CD4-positive, alpha-beta T cell (primary cell): Measurements from ENCODE around the gene UBAC2. TPM values are rescaled to one million over a fixed set of nuclear protein-coding genes. Genes with fewer than 3 reads are reported as not detected.
A peak's percentile ranks its signal among the peaks of the same experiment; 100 is the strongest.

Source experiments
- ATAC-seq: fragments of 200-7000 bp; cut with Tn5 transposase; one replicate; pipeline ENCODE4 v1.10.0; 2022; ENCODE audit warnings: mild to moderate bottlenecking; ENCODE audit not compliant: poor library complexity
- CTCF ChIA-PET: fragments of 350-600 bp; sonication (Branson Sonifier 250); formaldehyde crosslinking; loops from one replicate; lab custom pipeline; 2021; ENCODE audit warnings: antibody characterized with exemption, inconsistent platforms; lab: Charles Lee
- POLR2A ChIA-PET: fragments of 350-600 bp; sonication (Branson Sonifier 250); formaldehyde crosslinking; loops from one replicate; lab custom pipeline; 2021; ENCODE audit warnings: antibody characterized with exemption, inconsistent platforms; lab: Charles Lee
- DNase-seq, 14 experiments: peaks; one replicate each; pipeline ENCODE4 v3.0.0-alpha.2; 2013 to 2020; ENCODE audit warnings: mixed read lengths in 2 of 14
- H3K27ac ChIP-seq, 2 donors: one replicate each; pipeline versions ENCODE4 v1.5.1 to v1.7.0; 2013; ENCODE audit warnings: low read length in 2 of 2, low read depth in 1 of 2, mild to moderate bottlenecking in 1 of 2
- H3K27me3 ChIP-seq, 2 experiments: 1 replicate in 1 of 2; 2 replicates in 1 of 2; pipeline versions ENCODE4 v1.6.1 to v1.7.0; 2013; ENCODE audit warnings: low read length in 2 of 2, control low read depth in 1 of 2, mild to moderate bottlenecking in 1 of 2, moderate library complexity in 1 of 2; ENCODE audit not compliant: insufficient read depth in 2 of 2, control insufficient read depth in 1 of 2
- H3K36me3 ChIP-seq: one replicate; pipeline ENCODE4 v1.6.1; 2013; ENCODE audit warnings: low read length, control low read depth; ENCODE audit not compliant: insufficient read depth
- H3K4me1 ChIP-seq: one replicate; pipeline ENCODE4 v1.6.1; 2013; ENCODE audit warnings: low read length, control low read depth; ENCODE audit not compliant: insufficient read depth
- H3K4me3 ChIP-seq: one replicate; pipeline ENCODE4 v1.5.1; 2013; ENCODE audit warnings: mild to moderate bottlenecking, low read length, moderate library complexity
- H3K9me3 ChIP-seq, 2 experiments: 1 replicate in 1 of 2; 2 replicates in 1 of 2; pipeline versions ENCODE4 v1.6.1 to v1.7.0; 2013; ENCODE audit warnings: low read length in 2 of 2, mild to moderate bottlenecking in 2 of 2, control low read depth in 1 of 2, moderate library complexity in 1 of 2; ENCODE audit not compliant: control insufficient read depth in 1 of 2, insufficient read depth in 1 of 2
- H3K27ac Mint-ChIP-seq: one replicate; pipeline ENCODE4 v1.8.0; 2020; ENCODE audit warnings: mixed read lengths
- H3K27me3 Mint-ChIP-seq: one replicate; pipeline ENCODE4 v1.8.0; 2021; ENCODE audit warnings: mixed read lengths
- H3K36me3 Mint-ChIP-seq: one replicate; pipeline ENCODE4 v1.8.0; 2021; ENCODE audit warnings: low read depth, mixed read lengths
- H3K4me1 Mint-ChIP-seq: one replicate; pipeline ENCODE4 v1.8.0; 2021; ENCODE audit warnings: low read depth, mixed read lengths
- H3K4me3 Mint-ChIP-seq: one replicate; pipeline ENCODE4 v1.8.0; 2020; ENCODE audit warnings: mild to moderate bottlenecking, mixed read lengths
- H3K9me3 Mint-ChIP-seq: one replicate; pipeline ENCODE4 v1.8.0; 2020; ENCODE audit warnings: mixed read lengths
- intact Hi-C, 2 experiments: fragments of 100-400 bp; cut with DNase I in 1 of 2; cut with micrococcal nuclease in 1 of 2; formaldehyde crosslinking; loops; one replicate each; pipeline versions ENCODE4 v1.15.1 to v1.9.0; 2023 to 2025; cut with DNase I, micrococcal nuclease
- total RNA-seq, 174 experiments: library from RNA in 2 of 174; stranded (reverse) in 2 of 174; gene quantifications; one replicate each; pipeline ENCODE4 v1.2.3 and lab custom pipeline; 2021 to 2026
- TF ChIP-seq, protein P1 (sequence below): fragments of 200-600 bp; IDR thresholded peaks from one replicate; pipeline ENCODE4 v1.8.0; 2022; ENCODE audit warnings: antibody characterized with exemption, mild to moderate bottlenecking

Gene UBAC2
- total RNA-seq, 2 experiments from 2014 or later: 59.8 to 67.4 TPM

DNA sequence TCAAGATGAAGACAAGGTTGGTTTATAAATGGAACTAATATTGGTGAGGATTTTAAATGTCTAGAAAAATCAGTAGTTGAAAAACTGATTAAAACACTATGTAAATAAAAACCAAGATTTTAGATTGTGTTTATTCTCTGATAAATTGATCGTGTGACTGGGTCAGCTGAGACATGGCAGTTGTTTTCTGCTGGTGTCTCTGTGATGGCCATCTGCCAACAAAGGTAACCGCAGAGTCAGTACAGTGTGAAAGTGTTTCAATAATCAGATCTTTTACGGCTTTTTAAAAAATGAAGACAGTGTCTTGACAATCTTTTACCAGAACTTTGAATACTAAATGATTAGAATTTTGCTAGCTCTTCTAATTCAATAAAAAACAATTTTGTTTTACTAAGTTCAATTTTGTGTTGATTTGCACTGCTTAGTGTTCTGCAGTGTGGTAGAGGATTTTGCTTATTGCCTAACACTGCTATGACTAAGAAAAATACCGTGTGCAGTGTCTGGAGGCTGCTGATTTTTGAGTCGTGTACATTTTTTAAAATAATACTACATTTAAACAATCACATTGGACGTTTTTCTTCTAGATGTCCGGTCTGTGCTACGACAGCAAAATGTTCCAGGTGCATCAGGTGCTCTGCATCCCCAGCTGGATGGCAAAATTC, 139.2 kb downstream of the UBAC2 start:
- peak in 13 of 14 experiments; percentile 41 to 86 (median 57) for DNase-seq
- H3K4me3 Mint-ChIP-seq: peak overlapping the region; percentile 73
- CTCF ChIA-PET: interaction anchor here (0.7 to 3.0 kb wide), 10 partner anchors 9 to 138 kb away, joined by 3 to 13 read pairs (median 3); no protein-coding TSS in a partner anchor

DNA sequence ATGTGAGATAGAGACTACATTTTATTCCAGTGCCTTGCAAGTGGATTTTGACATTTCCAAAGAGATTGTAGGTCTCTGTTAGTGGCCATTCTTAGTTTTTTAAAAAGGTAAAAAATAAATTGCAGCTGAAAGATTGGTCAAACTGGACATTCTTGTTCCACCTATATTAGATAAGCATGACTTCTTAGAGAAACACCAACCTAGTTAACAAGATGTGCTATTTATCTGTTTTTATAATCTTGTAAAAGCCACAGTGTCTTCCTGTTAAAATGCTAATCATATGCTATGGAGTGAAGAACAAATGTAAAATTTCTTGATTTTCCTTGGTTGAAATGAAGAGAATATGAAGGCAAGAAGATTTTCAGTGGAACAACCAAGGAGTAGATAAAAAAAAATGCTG, 140.0 kb downstream of the UBAC2 start:
- ChIA-PET POLR2A (interaction anchor here (0.7 to 4.7 kb wide), 6 partner anchors 13 to 41 kb away, joined by 3 to 49 read pairs (median 5); no protein-coding TSS in a partner anchor), CTCF (interaction anchor here (0.6 to 3.0 kb wide), 7 partner anchors 12 to 139 kb away, joined by 3 to 13 read pairs (median 4); no protein-coding TSS in a partner anchor)
- intact Hi-C loops: no loop called here
- no peaks in the 10 kb centered on the region for H3K27me3 Mint-ChIP-seq
- H3K27ac ChIP-seq: peak overlapping the region in 1 of 2 donors; percentile 41
- H3K4me1 ChIP-seq: peaks cover 69% of the 10 kb centered on the region
- ATAC-seq: no peak
- peaks cover 88% of the 10 kb centered on the region for H3K4me1 Mint-ChIP-seq
- H3K36me3 Mint-ChIP-seq: peaks cover 92% of the 10 kb centered on the region
- H3K4me3 ChIP-seq: peak overlapping the region; percentile 33
- peak overlapping the region; percentile 94 for H3K27ac Mint-ChIP-seq
- peak overlapping the region; percentile 73 for H3K4me3 Mint-ChIP-seq
- no peak for DNase-seq
- TF ChIP-seq, protein P1, sequence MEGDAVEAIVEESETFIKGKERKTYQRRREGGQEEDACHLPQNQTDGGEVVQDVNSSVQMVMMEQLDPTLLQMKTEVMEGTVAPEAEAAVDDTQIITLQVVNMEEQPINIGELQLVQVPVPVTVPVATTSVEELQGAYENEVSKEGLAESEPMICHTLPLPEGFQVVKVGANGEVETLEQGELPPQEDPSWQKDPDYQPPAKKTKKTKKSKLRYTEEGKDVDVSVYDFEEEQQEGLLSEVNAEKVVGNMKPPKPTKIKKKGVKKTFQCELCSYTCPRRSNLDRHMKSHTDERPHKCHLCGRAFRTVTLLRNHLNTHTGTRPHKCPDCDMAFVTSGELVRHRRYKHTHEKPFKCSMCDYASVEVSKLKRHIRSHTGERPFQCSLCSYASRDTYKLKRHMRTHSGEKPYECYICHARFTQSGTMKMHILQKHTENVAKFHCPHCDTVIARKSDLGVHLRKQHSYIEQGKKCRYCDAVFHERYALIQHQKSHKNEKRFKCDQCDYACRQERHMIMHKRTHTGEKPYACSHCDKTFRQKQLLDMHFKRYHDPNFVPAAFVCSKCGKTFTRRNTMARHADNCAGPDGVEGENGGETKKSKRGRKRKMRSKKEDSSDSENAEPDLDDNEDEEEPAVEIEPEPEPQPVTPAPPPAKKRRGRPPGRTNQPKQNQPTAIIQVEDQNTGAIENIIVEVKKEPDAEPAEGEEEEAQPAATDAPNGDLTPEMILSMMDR: no peak
- H3K36me3 ChIP-seq: peaks cover 48% of the 10 kb centered on the region
- H3K9me3 Mint-ChIP-seq: no peaks in the 10 kb centered on the region
- no peaks in the 10 kb centered on the region for H3K27me3 ChIP-seq
- H3K9me3 ChIP-seq: no peaks in the 10 kb centered on the region

More for the DNA sequence above, 139.2 kb downstream of the UBAC2 start:
- H3K9me3 ChIP-seq: no peaks in the 10 kb centered on the region
- intact Hi-C loops: no loop called here
- peak overlapping the region; percentile 33 for H3K4me3 ChIP-seq
- no peaks in the 10 kb centered on the region for H3K27me3 Mint-ChIP-seq
- peak overlapping the region; percentile 94 for H3K27ac Mint-ChIP-seq
- peaks cover 45% of the 10 kb centered on the region for H3K36me3 ChIP-seq
- TF ChIP-seq, protein P1: no peak
- peak; percentile 77 for ATAC-seq
- H3K4me1 Mint-ChIP-seq: peaks cover 90% of the 10 kb centered on the region
- POLR2A ChIA-PET: interaction anchor here (0.6 to 4.7 kb wide), 8 partner anchors 13 to 47 kb away, joined by 3 to 49 read pairs (median 4); no protein-coding TSS in a partner anchor
- H3K9me3 Mint-ChIP-seq: no peaks in the 10 kb centered on the region
- peaks cover 92% of the 10 kb centered on the region for H3K36me3 Mint-ChIP-seq
- H3K27ac ChIP-seq: peak overlapping the region in 1 of 2 donors; percentile 41
- peaks cover 63% of the 10 kb centered on the region for H3K4me1 ChIP-seq
- H3K27me3 ChIP-seq: no peaks in the 10 kb centered on the region

DNA sequence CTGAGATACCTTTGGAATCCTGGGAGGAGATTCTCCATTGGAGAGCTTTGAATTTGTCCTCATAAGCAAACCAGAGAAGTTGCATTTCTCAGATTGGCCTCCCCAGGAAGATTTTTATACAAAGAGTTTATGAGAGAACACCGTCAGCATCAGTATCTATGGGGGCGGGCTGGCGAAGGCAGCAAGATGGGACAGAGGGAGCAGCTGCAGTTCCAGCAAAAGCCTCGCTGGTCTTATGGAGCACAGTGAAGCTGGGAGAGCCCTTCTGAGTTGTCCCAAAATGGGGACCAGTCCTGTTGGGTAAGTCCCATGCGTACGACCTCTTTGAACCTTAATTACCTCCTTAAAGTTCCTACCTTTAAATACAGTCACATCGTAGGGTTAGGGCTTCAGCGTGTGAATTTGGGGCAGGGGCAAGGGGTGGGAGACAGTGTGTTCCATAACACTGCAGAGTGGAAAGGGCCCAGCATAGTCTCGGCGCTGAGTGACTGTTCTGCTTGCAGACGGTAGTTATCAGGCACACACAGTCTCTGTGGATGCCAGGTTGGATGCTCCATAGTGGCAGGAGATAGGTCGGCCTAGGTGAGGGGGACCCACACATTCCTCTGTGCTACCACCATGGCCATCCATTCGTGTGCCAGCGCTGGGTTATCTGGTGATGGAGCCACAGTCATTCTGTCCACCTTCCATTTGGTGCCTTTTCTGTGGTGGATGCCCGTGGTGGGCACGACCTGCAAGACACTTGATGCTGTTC, 141.5 kb downstream of the UBAC2 start:
- intact Hi-C loops: no loop called here
- TF ChIP-seq, protein P1: no peak
- Histone ChIP-seq H3K36me3 (peaks cover 55% of the 10 kb centered on the region), H3K27ac (no peak overlapping the region), H3K4me1 (peaks cover 78% of the 10 kb centered on the region), H3K27me3 (no peaks in the 10 kb centered on the region), H3K9me3 (no peaks in the 10 kb centered on the region), H3K4me3 (no peak overlapping the region)
- no peaks in the 10 kb centered on the region for H3K27me3 Mint-ChIP-seq
- H3K4me3 Mint-ChIP-seq: peak overlapping the region; percentile 16
- H3K4me1 Mint-ChIP-seq: peaks cover 87% of the 10 kb centered on the region
- DNase-seq: no peak
- ChIA-PET CTCF (interaction anchor here (0.5 to 3.0 kb wide), 6 partner anchors 10 to 198 kb away, joined by 3 to 13 read pairs (median 6); no protein-coding TSS in a partner anchor), POLR2A (interaction anchor here (0.7 to 4.7 kb wide), 4 partner anchors 11 to 36 kb away, joined by 3 to 49 read pairs (median 5); no protein-coding TSS in a partner anchor)
- ATAC-seq: no peak
- H3K9me3 Mint-ChIP-seq: no peaks in the 10 kb centered on the region
- H3K36me3 Mint-ChIP-seq: peaks cover 94% of the 10 kb centered on the region
- peak overlapping the region; percentile 94 for H3K27ac Mint-ChIP-seq
